Pancreas (tissue), 10 donors: ENCODE data around the gene OR2V1. TPM values are rescaled to one million over a fixed set of nuclear protein-coding genes. Genes with fewer than 3 reads are reported as not detected.
"Not testable (repeated sequence)": the region's sequence is repeated elsewhere in the genome, so short reads cannot be mapped to it uniquely, and the experiment has no call there.

Experiments
- ATAC-seq, 4 donors: fragments of 200-7000 bp; cut with Tn5 transposase; one replicate each; pipeline versions ENCODE4 v1.8.0 to v1.9.1; 2020; ENCODE audit warnings: mild to moderate bottlenecking in 4 of 4, moderate library complexity in 4 of 4
- DNase-seq, 6 donors: peaks; one replicate each; pipeline ENCODE4 v3.0.0-alpha.2; 2020
- FAIRE-seq: peaks from 2 replicates; lab custom pipeline; 2012; peaks lifted over from hg19 to GRCh38; lab: Jason Lieb, UNC
- H3K27ac ChIP-seq, 4 donors: fragments of 200-600 bp; sonication (generic); 1 replicate in 3 of 4; 2 replicates in 1 of 4; pipeline versions ENCODE4 v1.5.0 to v1.8.0; 2020
- H3K27me3 ChIP-seq, 4 donors: fragments of 200-600 bp; one replicate each; pipeline ENCODE4 v1.8.0; 2021
- H3K36me3 ChIP-seq, 3 donors: fragments of 200-600 bp; sonication (generic) in 1 of 3; one replicate each; pipeline versions ENCODE4 v1.5.0 to v1.8.0; 2020 to 2021
- H3K4me1 ChIP-seq, 3 donors: fragments of 200-600 bp; one replicate each; pipeline ENCODE4 v1.8.0; 2021
- H3K4me3 ChIP-seq, 4 donors: fragments of 200-600 bp; sonication (generic) in 2 of 4; one replicate each; pipeline versions ENCODE4 v1.5.0 to v1.8.0; 2020 to 2021
- H3K9me3 ChIP-seq, 4 donors: fragments of 200-600 bp; one replicate each; pipeline ENCODE4 v1.8.0; 2021
- CTCF ChIP-seq, 4 donors: fragments of 200-600 bp; sonication (generic) in 3 of 4; IDR thresholded peaks; one replicate each; pipeline versions ENCODE4 v1.5.0 to v1.8.0; 2021; ENCODE audit warnings: antibody characterized with exemption in 4 of 4
- WGBS, 2 donors: extraction: QIAGEN DNeasy Blood & Tissue Kit; methylation state at CpG; one replicate each; pipeline ENCODE4 v1.1.7; 2013; 5-methylcytosine and 5-hydroxymethylcytosine counted together
- intact Hi-C, 3 donors: fragments of 100-400 bp; cut with DNase I; formaldehyde crosslinking; loops; one replicate each; pipeline versions ENCODE4 v1.11.1 to v1.14.2; 2022
- polyA plus RNA-seq, 2 donors: library from polyadenylated mRNA; stranded (reverse); fragments of 200-250 nt; gene quantifications; one replicate each; pipeline ENCODE4 v1.2.3, GENCODE V29; 2013
- total RNA-seq, 6 donors: library from RNA; stranded (reverse); fragmentation: NEBNext Ultra II Directional in 4 of 6; extraction: Animal tissue kit (Norgen Biotek cat#: 25700) in 4 of 6; gene quantifications; one replicate each; pipeline versions ENCODE4 v1.2.1 to v1.2.4, GENCODE V29; 2021 to 2023
- donor health status: healthy with polysubstance abuse.
- donor health status: DM: no; HTN: no; CAD: no; lungs with moderate emphysema.
- donor health status: DM: no; HTN: no; CAD: no.
- donor health status: control.
- donor health status: control.
- donor health status: Bipolar disorder and iron deficiency.
- donor health status: DM: yes; HTN: yes; CAD: no.
- donor health status: DM: no; HTN: no; CAD: no.
- donor health status: DM: no; HTN: no; CAD: no.
- donor health status: DM: yes; HTN: yes; CAD: no.

Gene OR2V1
- total and polyA plus RNA-seq, 8 donors: not detected

GRCh38 chr5:181149806-181150733, 19.1 kb upstream of the OR2V1 start:
- ATAC-seq (no peak), DNase-seq (no peak), FAIRE-seq (no peak)
- intact Hi-C loops: loop anchor here in 1 of 3 donors (10.0 kb wide), 2 partner anchors 285 to 365 kb away; partner anchors contain the start of gene ZFP62
- no peak overlapping the region for H3K27ac ChIP-seq
- no peak overlapping the region for H3K4me3 ChIP-seq
- H3K9me3 ChIP-seq: no peaks in the 10 kb centered on the region
- H3K36me3 ChIP-seq: no peaks in the 10 kb centered on the region
- no peaks in the 10 kb centered on the region for H3K4me1 ChIP-seq
- 69 to 77% methylated on average over 14 of the region's 14 CpGs for WGBS, 2 donors
- no peak for TF ChIP-seq CTCF (IDR thresholded peaks at IDR 0.05)
- peaks cover 0 to 6% (median 0%) of the 10 kb centered on the region in 4 donors for H3K27me3 ChIP-seq

GRCh38 chr5:181149355-181149754, 18.4 kb upstream of the OR2V1 start:
- no peak for TF ChIP-seq CTCF (IDR thresholded peaks at IDR 0.05)
- no peaks in the 10 kb centered on the region for H3K36me3 ChIP-seq
- no peak for FAIRE-seq
- H3K9me3 ChIP-seq: no peaks in the 10 kb centered on the region
- no peak overlapping the region for H3K27ac ChIP-seq
- no peak for DNase-seq
- H3K4me1 ChIP-seq: no peaks in the 10 kb centered on the region
- no peak overlapping the region for H3K4me3 ChIP-seq
- no peak for ATAC-seq
- intact Hi-C loops: no loop called here
- 67 to 75% methylated on average over 6 of the region's 6 CpGs for WGBS, 2 donors
- peaks cover 0 to 9% (median 0%) of the 10 kb centered on the region in 4 donors for H3K27me3 ChIP-seq

GRCh38 chr5:181146927-181147636, 16.1 kb upstream of the OR2V1 start, which contains the start of gene OR2V2:
Gene OR2V2 (plus strand): TSS chr5:181147586. CDS start chr5:181154943, 7,357 bp downstream.
- H3K36me3 ChIP-seq, FAIRE-seq, DNase-seq, H3K4me1 ChIP-seq, ATAC-seq, H3K4me3 ChIP-seq, H3K27ac ChIP-seq, H3K9me3 ChIP-seq, intact Hi-C loops: not testable (repeated sequence)
- 29 to 37% methylated on average over 6 to 7 of the region's 7 CpGs for WGBS, 2 donors
- peaks cover 0 to 13% (median 0%) of the 10 kb centered on the region in 4 donors for H3K27me3 ChIP-seq

GRCh38 chr5:181145133-181145532, 14.2 kb upstream of the OR2V1 start:
- Histone ChIP-seq H3K9me3 (no peaks in the 10 kb centered on the region), H3K27ac (no peak overlapping the region), H3K4me1 (no peaks in the 10 kb centered on the region), H3K36me3 (no peaks in the 10 kb centered on the region), H3K4me3 (no peak overlapping the region), H3K27me3 (peaks cover 0 to 13% (median 0%) of the 10 kb centered on the region in 4 donors)
- TF ChIP-seq CTCF (IDR thresholded peaks at IDR 0.05): no peak
- DNase-seq (no peak), FAIRE-seq (no peak), ATAC-seq (no peak)
- intact Hi-C loops: no loop called here
- WGBS, 2 donors: 20 to 35% methylated on average over 1 of the region's 1 CpG

- 62 to 63% methylated on average over 6 to 7 of the region's 7 CpGs for WGBS, 2 donors
- H3K27ac ChIP-seq: no peak overlapping the region
- intact Hi-C loops: no loop called here
- DNase-seq (no peak), FAIRE-seq (no peak), ATAC-seq (no peak)
- H3K36me3 ChIP-seq: no peaks in the 10 kb centered on the region
- no peaks in the 10 kb centered on the region for H3K4me1 ChIP-seq
- no peaks in the 10 kb centered on the region for H3K9me3 ChIP-seq
- H3K4me3 ChIP-seq: no peak overlapping the region
- TF ChIP-seq CTCF (IDR thresholded peaks at IDR 0.05): no peak
- peaks cover 0 to 13% (median 0%) of the 10 kb centered on the region in 4 donors for H3K27me3 ChIP-seq
These were observed 11.1 kb upstream of the OR2V1 start for GRCh38 chr5:181142054-181142453.
